CD4-positive, alpha-beta T cell treated with Interleukin-17A for 1 hour (primary cell): ENCODE measurements around the gene VTI1A.

Experiments
- DNase-seq: peaks from one replicate; pipeline ENCODE4 v3.0.0-alpha.2; 2020

The VTI1A gene

GRCh38 chr10:112793202-112793921 lies 346.3 kb downstream of the VTI1A start:
- no peak for DNase-seq

- DNase-seq, result no peak
Measured at GRCh38 chr10:112794201-112794600, 347.2 kb downstream of the VTI1A start.

GRCh38 chr10:112795067-112795466 lies 348.1 kb downstream of the VTI1A start:
- DNase-seq, result no peak

GRCh38 chr10:112797197-112797596 lies 350.2 kb downstream of the VTI1A start:
- no peak for DNase-seq

GRCh38 chr10:112797855-112798254 lies 350.8 kb downstream of the VTI1A start:
- no peak for DNase-seq

- no peak for DNase-seq
Measured at GRCh38 chr10:112799038-112799437, 352.0 kb downstream of the VTI1A start.

- no peak for DNase-seq
Measured at GRCh38 chr10:112799726-112800510, 352.9 kb downstream of the VTI1A start.

- DNase-seq, result no peak
Measured at GRCh38 chr10:112801004-112801403, 354.0 kb downstream of the VTI1A start.

- DNase-seq, result no peak
Measured at GRCh38 chr10:112801748-112802147, 354.7 kb downstream of the VTI1A start.

- no peak for DNase-seq
Measured at GRCh38 chr10:112802411-112803022, 355.5 kb downstream of the VTI1A start.

- DNase-seq, result no peak
Measured at GRCh38 chr10:112803961-112804401, 357.0 kb downstream of the VTI1A start.

- no peak for DNase-seq
Measured at GRCh38 chr10:112805254-112805590, 358.2 kb downstream of the VTI1A start.

GRCh38 chr10:112805701-112806100 lies 358.7 kb downstream of the VTI1A start:
- DNase-seq, result no peak

GRCh38 chr10:112807013-112807412 lies 360.0 kb downstream of the VTI1A start:
- DNase-seq, result no peak

- DNase-seq, result no peak
Measured at GRCh38 chr10:112809736-112810135, 362.7 kb downstream of the VTI1A start.

- no peak for DNase-seq
Measured at GRCh38 chr10:112810711-112811151, 363.7 kb downstream of the VTI1A start.

GRCh38 chr10:112811741-112812551 lies 364.9 kb downstream of the VTI1A start:
- DNase-seq, result no peak

- DNase-seq, result no peak
Measured at GRCh38 chr10:112812586-112812985, 365.6 kb downstream of the VTI1A start.

GRCh38 chr10:112813866-112814591 lies 367.0 kb downstream of the VTI1A start:
- no peak for DNase-seq

- no peak for DNase-seq
Measured at GRCh38 chr10:112815269-112816032, 368.4 kb downstream of the VTI1A start.

GRCh38 chr10:112816033-112816430 lies 369.0 kb downstream of the VTI1A start:
- DNase-seq, result no peak

GRCh38 chr10:112816891-112817290 lies 369.9 kb downstream of the VTI1A start:
- DNase-seq, result no peak
